ENCODE measurements around the gene TRAM2. TPM values are rescaled to one million over a fixed set of nuclear protein-coding genes. Genes with fewer than 3 reads are reported as not detected.

Gene TRAM2
- 10 to 100 TPM; 45.8 to 52.9 (median 48.1) TPM for polyA plus RNA-seq (ENCODE audit: insufficient read length in 4 of 4)

GRCh38 chr6:52577022-52577777 is at the start of gene TRAM2:
TSS of gene TRAM2 (minus strand) at chr6:52577060. CDS start at chr6:52576915, 145 bp downstream.
- DNase-seq (ENCODE audit: low read depth in 4 of 4, low spot score in 3 of 4): peak in 2 of 4 donors; percentile 67 to 72

DNA sequence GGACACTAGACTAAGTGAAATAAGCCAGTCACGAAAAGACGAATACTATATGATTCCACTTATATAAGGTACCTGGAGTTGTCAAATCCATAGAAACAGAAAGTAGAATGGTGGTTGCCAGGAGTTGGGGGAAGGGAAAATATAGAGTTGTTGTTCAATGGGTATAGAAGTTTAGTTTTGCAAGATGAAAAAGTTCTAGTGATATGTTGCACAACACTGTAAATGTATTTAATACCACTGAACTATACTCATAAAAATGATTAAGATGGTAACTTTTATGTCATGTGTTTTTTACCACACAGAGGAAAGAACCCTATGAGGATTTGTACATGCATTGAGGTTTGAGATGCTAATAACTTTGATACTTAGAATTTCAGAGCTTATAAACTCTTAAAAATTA is 46.0 kb upstream of the TRAM2 start:
- DNase-seq (ENCODE audit: low read depth in 4 of 4, low spot score in 3 of 4): no peak

DNA sequence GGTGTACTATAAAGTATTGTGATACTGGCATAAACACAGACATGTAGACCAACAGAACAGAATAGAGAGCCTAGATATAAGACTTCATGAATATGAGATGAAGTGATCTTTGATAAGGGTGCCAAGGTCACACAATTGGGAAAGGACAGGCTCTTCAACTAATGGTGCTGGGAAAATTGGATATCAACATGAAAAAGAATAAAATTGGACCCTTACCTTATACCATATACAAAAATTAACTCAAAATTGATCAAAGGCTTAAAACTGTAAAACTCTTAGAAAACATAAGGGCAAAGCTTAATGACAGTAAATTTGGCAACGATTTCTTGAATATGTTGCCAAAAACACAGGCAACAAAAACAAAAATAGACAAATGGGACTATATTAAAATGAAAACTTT is 44.8 kb upstream of the TRAM2 start:
- no peak for DNase-seq (ENCODE audit: low read depth in 4 of 4, low spot score in 3 of 4)

DNA sequence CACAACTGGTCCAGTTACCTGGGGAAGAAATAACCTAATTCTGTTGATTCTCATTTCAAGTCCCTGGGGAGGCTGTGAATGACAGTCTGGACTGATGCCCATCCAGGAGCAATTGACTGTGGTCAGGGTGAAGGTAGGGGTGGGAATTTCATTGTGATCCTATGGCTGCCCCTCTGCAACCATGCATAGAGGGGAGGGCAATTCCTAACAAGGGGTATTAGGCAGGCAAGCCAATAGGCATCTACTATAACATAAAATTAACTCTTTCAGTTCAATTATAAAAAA is 44.0 kb upstream of the TRAM2 start:
- no peak for DNase-seq (ENCODE audit: low read depth in 4 of 4, low spot score in 3 of 4)

GRCh38 chr6:52620055-52620905 is 43.4 kb upstream of the TRAM2 start:
- DNase-seq (ENCODE audit: low read depth in 4 of 4, low spot score in 3 of 4): no peak

GRCh38 chr6:52617087-52617486 is 40.2 kb upstream of the TRAM2 start:
- no peak for DNase-seq (ENCODE audit: low read depth in 4 of 4, low spot score in 3 of 4)

DNA sequence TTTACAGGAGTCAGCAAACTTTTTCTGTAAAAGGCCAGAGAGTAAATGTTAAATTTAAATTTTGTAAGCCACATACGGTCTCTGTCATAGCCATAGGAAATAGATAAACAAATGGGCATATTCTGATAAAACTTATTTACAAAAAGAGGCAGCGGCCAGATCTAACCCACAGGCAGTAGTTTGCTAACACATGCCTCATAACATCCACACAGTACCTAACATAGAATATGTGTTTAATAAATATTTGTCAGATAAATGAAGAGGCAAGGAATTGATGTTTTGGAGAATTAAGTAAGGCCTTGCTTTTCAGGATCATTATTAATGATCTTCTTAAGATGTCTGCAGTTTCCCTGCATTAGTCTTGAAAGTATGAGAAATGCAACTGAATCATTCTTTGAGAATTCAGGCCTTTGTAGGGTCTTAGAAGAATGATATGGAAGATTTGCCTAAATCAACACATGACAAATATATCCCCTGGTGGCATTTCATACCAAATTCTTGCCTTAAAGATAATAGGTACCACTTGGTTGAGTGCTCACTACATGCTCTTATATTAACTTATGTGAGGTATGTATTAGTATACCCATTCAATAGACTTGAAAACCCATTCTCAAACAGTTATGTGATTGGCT is 39.3 kb upstream of the TRAM2 start:
- no peak for DNase-seq (ENCODE audit: low read depth in 4 of 4, low spot score in 3 of 4)

GRCh38 chr6:52612336-52613054 is 35.6 kb upstream of the TRAM2 start:
- no peak for DNase-seq (ENCODE audit: low read depth in 4 of 4, low spot score in 3 of 4)

DNA sequence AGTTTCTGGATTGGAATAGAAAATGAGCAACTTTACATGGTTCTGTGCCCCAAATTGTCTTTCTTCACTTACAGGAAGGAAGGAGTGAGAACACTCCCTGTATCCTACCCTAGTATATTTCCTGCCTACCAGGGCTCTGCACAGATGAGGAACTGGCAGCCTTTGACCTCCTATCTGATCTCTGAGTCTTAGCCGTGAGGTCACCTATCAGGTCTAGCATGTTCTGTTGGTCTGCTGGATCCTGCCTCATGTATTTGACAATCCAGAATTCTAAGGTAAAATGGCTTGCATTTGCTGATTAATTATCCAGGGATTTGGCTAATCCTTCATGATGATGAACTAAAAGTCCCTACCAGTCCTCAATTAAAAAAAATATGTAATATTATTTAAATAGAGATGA is 35.0 kb upstream of the TRAM2 start:
- DNase-seq (ENCODE audit: low read depth in 4 of 4, low spot score in 3 of 4): no peak

DNA sequence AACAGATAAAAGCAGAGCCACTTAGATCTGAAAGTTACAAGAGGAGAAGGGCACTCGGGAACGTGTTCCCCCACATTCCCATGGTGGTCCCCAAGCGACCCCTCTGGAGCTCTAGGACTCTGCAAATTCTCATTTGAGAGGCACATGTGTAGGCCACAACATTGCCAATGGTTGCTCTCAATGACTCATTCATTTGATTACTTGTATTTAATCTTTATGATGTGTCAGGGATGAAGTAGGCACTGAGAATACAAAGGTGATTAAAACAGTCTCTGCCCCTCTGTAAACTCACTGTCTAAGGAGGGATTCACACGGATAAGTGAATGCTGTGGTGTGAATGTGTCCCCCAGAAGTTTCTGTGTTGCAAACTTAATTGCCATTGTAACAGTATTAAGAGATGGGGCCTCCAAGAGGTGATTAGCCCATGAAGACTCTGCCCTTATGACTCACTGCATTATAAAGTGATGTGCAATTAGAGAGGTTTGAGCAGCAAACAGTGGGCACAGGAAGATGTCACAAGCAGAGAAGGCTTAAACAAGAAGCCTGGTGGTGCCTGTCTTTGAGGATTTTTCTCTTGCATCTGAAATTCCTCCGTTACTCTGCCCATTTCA is 34.0 kb upstream of the TRAM2 start:
- no peak for DNase-seq (ENCODE audit: low read depth in 4 of 4, low spot score in 3 of 4)

GRCh38 chr6:52610011-52610410 is 33.2 kb upstream of the TRAM2 start:
- DNase-seq (ENCODE audit: low read depth in 4 of 4, low spot score in 3 of 4): no peak

DNA sequence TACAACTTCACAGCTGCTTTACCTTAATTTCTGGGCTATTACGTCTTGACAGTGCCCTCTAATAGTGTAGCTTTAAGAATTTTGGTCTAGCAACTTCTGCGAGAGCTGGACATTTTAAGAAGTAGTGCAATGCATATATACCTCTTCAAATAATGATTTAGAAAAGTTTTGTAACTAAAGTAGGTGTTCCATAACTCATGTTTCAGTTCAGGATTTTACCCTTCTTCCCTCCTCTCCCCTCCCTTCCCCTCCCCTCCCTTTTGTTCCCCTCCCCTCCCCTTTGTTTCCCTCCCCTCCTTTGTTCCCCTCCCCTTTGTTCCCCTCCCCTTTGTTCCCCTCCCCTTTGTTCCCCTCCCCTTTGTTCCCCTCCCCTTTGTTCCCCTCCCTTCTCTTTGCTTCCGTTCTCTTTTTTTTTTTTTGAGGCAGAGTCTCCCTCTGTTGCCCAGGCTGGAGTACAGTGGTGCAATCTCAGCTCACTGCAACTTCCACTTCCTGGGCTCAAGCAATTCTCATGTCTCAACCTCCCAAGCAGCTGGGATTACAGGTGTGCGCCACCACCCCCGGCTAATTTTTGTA is 28.8 kb upstream of the TRAM2 start:
- no peak for DNase-seq (ENCODE audit: low read depth in 4 of 4, low spot score in 3 of 4)

DNA sequence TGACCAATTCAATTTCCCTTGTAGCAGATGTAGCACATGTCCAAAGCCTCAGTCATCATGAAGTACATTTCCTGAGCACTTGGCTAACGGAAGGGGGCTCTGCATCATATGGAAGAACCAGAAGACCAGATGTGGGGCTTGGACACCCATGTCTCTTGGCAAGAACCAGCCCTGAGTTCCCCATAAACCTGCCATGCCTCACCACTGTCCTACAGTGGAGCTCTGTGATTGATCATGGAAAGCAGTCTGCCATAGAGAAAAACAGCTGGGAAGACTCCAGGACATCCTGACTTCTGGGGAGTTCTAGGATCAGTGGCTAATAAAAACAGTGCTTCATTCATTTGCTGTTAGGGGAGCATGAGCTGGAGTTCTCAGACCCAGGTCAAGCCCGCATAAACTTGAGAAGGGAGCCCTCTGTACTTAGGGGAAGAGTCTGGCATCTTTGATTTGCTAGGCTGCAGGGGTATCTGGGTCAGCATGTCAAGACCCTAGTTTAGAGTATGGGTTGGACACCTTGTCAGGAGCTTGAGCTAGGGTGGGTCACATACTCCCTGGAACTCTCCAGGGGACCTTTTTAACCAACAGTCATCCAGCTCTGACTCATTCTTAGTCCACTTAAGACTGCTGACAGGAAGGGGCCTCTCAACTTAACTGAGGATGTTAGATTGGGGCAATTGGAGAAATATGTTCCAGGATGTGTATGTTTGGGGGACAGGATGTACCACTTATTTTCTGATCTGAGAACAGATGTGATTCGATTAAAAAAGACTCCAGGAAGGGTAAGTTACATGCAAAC is 26.3 kb upstream of the TRAM2 start:
- DNase-seq (ENCODE audit: low read depth in 4 of 4, low spot score in 3 of 4): no peak

DNA sequence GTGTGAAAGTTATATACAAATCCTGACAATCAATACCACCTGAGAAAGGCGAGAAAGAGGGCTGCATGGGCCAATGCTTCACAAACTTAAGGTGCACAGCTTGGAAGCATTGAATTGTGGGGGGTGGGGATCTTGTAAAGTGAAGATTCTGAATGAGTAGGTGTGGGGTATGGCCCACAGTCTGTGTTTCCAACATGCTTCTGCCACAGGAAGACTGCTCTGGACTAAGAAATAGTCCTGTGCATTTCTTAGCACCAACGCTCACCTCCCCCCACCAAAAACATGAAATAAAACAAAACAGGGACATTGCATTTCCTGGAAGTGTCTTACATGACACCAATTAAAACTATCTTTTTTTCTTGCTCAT is 21.9 kb upstream of the TRAM2 start:
- DNase-seq (ENCODE audit: low read depth in 4 of 4, low spot score in 3 of 4): no peak

GRCh38 chr6:52598123-52598823 is 21.4 kb upstream of the TRAM2 start:
- no peak for DNase-seq (ENCODE audit: low read depth in 4 of 4, low spot score in 3 of 4)

- no peak for DNase-seq (ENCODE audit: low read depth in 4 of 4, low spot score in 3 of 4)
Observed at GRCh38 chr6:52597738-52598122, 20.9 kb upstream of the TRAM2 start.

DNA sequence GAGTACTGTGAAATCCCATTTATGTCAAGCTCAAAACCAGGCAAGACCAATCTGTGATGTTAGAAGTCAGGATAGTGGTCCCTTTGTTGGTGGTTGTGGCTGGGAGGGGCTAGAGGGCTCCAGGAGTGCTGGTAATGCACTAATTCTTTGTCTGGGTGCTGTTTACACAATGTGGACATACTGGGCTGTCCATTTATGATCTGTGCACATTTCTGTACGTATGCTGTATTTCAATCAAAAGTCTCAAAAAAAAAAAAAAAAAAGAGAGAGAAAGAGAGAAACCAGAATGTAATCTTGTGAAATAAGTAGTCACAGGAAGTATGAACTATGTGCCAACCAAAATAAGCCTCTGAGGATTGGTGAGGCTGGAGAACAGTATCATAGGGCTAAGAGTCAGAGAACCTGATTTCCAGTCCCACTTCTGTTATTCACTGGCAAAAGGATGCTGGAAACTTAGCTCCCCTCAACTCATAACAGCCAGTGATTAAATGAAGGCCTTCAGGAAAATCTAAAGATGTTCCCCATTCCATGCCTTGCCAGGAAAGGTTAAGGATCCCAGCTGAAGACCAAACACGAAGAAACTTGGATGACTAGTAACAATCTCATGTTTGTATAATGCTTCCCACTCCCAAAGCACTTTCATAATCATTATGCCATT is 19.6 kb upstream of the TRAM2 start:
- DNase-seq (ENCODE audit: low read depth in 4 of 4, low spot score in 3 of 4): no peak

- DNase-seq (ENCODE audit: low read depth in 4 of 4, low spot score in 3 of 4): no peak
Observed at GRCh38 chr6:52595796-52596130, 18.9 kb upstream of the TRAM2 start.
